NCI-H2227 (cell line): ENCODE measurements around the gene ENTPD3.

ENCODE experiments used
- DNase-seq: peaks from one replicate; lab custom pipeline; 2025; ENCODE audit not compliant: unreplicated experiment; lab: John Stamatoyannopoulos, UW

ENTPD3 gene

GRCh38 chr3:40387001-40387894 lies at the start of gene ENTPD3:
TSS of gene ENTPD3 (plus strand) at chr3:40387184. CDS start at chr3:40388058, 874 bp downstream.
- peak; percentile 28 for DNase-seq

GRCh38 chr3:40339871-40340270 lies 47.1 kb upstream of the ENTPD3 start:
- no peak for DNase-seq

GRCh38 chr3:40340541-40341170 lies 46.3 kb upstream of the ENTPD3 start:
- DNase-seq = no peak

GRCh38 chr3:40341671-40342070 lies 45.3 kb upstream of the ENTPD3 start:
- DNase-seq = no peak

GRCh38 chr3:40350529-40350928 lies 36.5 kb upstream of the ENTPD3 start:
- no peak for DNase-seq

- no peak for DNase-seq
Measured at GRCh38 chr3:40355410-40355809, 31.6 kb upstream of the ENTPD3 start.

- DNase-seq = no peak
Measured at GRCh38 chr3:40358454-40358853, 28.5 kb upstream of the ENTPD3 start.

GRCh38 chr3:40363674-40364073 lies 23.3 kb upstream of the ENTPD3 start:
- no peak for DNase-seq

- no peak for DNase-seq
Measured at GRCh38 chr3:40366203-40367162, 20.5 kb upstream of the ENTPD3 start.

- DNase-seq = no peak
Measured at GRCh38 chr3:40369716-40370115, 17.3 kb upstream of the ENTPD3 start.

GRCh38 chr3:40377822-40378221 lies 9.2 kb upstream of the ENTPD3 start:
- no peak for DNase-seq

- DNase-seq = no peak
Measured at GRCh38 chr3:40379674-40380306, 7.2 kb upstream of the ENTPD3 start.

- no peak for DNase-seq
Measured at GRCh38 chr3:40381904-40382616, 4.9 kb upstream of the ENTPD3 start.

- no peak for DNase-seq
Measured at GRCh38 chr3:40382617-40382979, 4.4 kb upstream of the ENTPD3 start.

- DNase-seq = no peak
Measured at GRCh38 chr3:40386213-40386612, 771 bp upstream of the ENTPD3 start.

- no peak for DNase-seq
Measured at GRCh38 chr3:40387895-40388254, 891 bp downstream of the ENTPD3 start.

- DNase-seq = no peak
Measured at GRCh38 chr3:40396406-40396805, 9.4 kb downstream of the ENTPD3 start.

GRCh38 chr3:40397129-40397528 lies 10.1 kb downstream of the ENTPD3 start:
- no peak for DNase-seq

GRCh38 chr3:40397912-40398311 lies 10.9 kb downstream of the ENTPD3 start:
- DNase-seq = no peak

GRCh38 chr3:40398346-40398745 lies 11.4 kb downstream of the ENTPD3 start:
- no peak for DNase-seq
